Neural progenitor cell (in vitro differentiated cells): Measurements from ENCODE around the gene WWTR1. TPM values are rescaled to one million over a fixed set of nuclear protein-coding genes. Genes with fewer than 3 reads are reported as not detected.

ENCODE experiments used
- DNase-seq: peaks from one replicate; pipeline ENCODE4 v3.0.0-alpha.2; 2016; ENCODE audit warnings: low spot score
- H2AFZ ChIP-seq: fragments of 200-600 bp; sonication (generic); replicated peaks from 2 replicates; pipeline ENCODE4 v1.6.1; 2016; ENCODE audit warnings: antibody characterized with exemption
- H3F3A ChIP-seq: fragments of 200-600 bp; sonication (generic); 2 replicates; pipeline ENCODE4 v1.6.1; 2016; ENCODE audit warnings: antibody characterized with exemption, low read depth
- H3K27ac ChIP-seq: fragments of 200-600 bp; sonication (generic); 2 replicates; pipeline ENCODE4 v1.5.1; 2016; ENCODE audit warnings: mild to moderate bottlenecking
- H3K27me3 ChIP-seq: fragments of 200-600 bp; sonication (generic); 2 replicates; pipeline ENCODE4 v1.6.1; 2016; ENCODE audit warnings: mild to moderate bottlenecking, moderate library complexity
- H3K36me3 ChIP-seq: fragments of 200-600 bp; sonication (generic); 2 replicates; pipeline ENCODE4 v1.5.1; 2016
- H3K4me1 ChIP-seq: fragments of 200-600 bp; sonication (generic); 2 replicates; pipeline ENCODE4 v1.6.1; 2016; ENCODE audit warnings: mixed run types
- H3K4me2 ChIP-seq: fragments of 200-600 bp; sonication (generic); 2 replicates; pipeline ENCODE4 v1.6.1; 2016
- H3K4me3 ChIP-seq: fragments of 200-600 bp; sonication (generic); 2 replicates; pipeline ENCODE4 v1.5.1; 2016
- H3K79me2 ChIP-seq: fragments of 200-600 bp; sonication (generic); 2 replicates; pipeline ENCODE4 v1.6.1; 2016; ENCODE audit warnings: low read depth
- H3K9ac ChIP-seq: fragments of 200-600 bp; sonication (generic); 2 replicates; pipeline ENCODE4 v1.6.1; 2016
- H3K9me3 ChIP-seq: fragments of 200-600 bp; sonication (generic); 2 replicates; pipeline ENCODE4 v1.5.1; 2016; ENCODE audit warnings: low read depth
- H4K20me1 ChIP-seq: fragments of 200-600 bp; sonication (generic); 2 replicates; pipeline ENCODE4 v1.6.1; 2016; ENCODE audit warnings: low read depth
- H3K27ac Mint-ChIP-seq: 3 replicates; pipeline ENCODE4 v1.8.0; 2021; ENCODE audit warnings: mixed read lengths
- H3K27me3 Mint-ChIP-seq: 2 replicates; pipeline ENCODE4 v1.8.0; 2022; ENCODE audit warnings: low read depth, mild to moderate bottlenecking, inconsistent platforms, moderate library complexity, mixed read lengths; ENCODE audit not compliant: insufficient read depth
- H3K36me3 Mint-ChIP-seq: 3 replicates; pipeline ENCODE4 v1.8.0; 2021; ENCODE audit warnings: mixed read lengths
- H3K4me1 Mint-ChIP-seq: 3 replicates; pipeline ENCODE4 v1.8.0; 2021; ENCODE audit warnings: mixed read lengths
- H3K4me3 Mint-ChIP-seq: 3 replicates; pipeline ENCODE4 v1.8.0; 2021; ENCODE audit warnings: mild to moderate bottlenecking, moderate library complexity, mixed read lengths
- H3K9me3 Mint-ChIP-seq: 3 replicates; pipeline ENCODE4 v1.8.0; 2020; ENCODE audit warnings: mixed read lengths
- CTCF ChIP-seq: fragments of 200-600 bp; sonication (generic); IDR thresholded peaks from 2 replicates; pipeline ENCODE4 v1.5.1; 2017; ENCODE audit warnings: antibody characterized with exemption, mild to moderate bottlenecking
- EZH2 ChIP-seq: fragments of 200-600 bp; sonication (generic); IDR thresholded peaks from 2 replicates; pipeline ENCODE4 v1.6.1; 2017; ENCODE audit warnings: antibody characterized with exemption, mild to moderate bottlenecking, moderate library complexity
- EZH2phosphoT487 ChIP-seq: fragments of 200-600 bp; sonication (generic); IDR thresholded peaks from 2 replicates; pipeline ENCODE4 v1.6.1; 2017; ENCODE audit warnings: antibody characterized with exemption
- total RNA-seq: library from RNA; depleted of rRNA; stranded (reverse); fragments of >200 nt; gene quantifications from 2 replicates; pipeline ENCODE4 v1.2.3, GENCODE V29; 2015; ENCODE audit warnings: low replicate concordance

The WWTR1 gene
- total RNA-seq, 1 donor from 2014 or later: 13.9 TPM

- H3K36me3 ChIP-seq: no peaks in the 10 kb centered on the region
- H3K4me3 ChIP-seq: no peak overlapping the region
- Mint-ChIP-seq H3K9me3 (no peaks in the 10 kb centered on the region), H3K27me3 (no peaks in the 10 kb centered on the region), H3K4me1 (peaks cover 53% of the 10 kb centered on the region), H3K27ac (no peak overlapping the region), H3K36me3 (no peaks in the 10 kb centered on the region), H3K4me3 (no peak overlapping the region)
- TF ChIP-seq EZH2 (no peak), CTCF (no peak), EZH2phosphoT487 (no peak)
- H3K9ac ChIP-seq: no peak overlapping the region
- no peaks in the 10 kb centered on the region for H4K20me1 ChIP-seq
- no peak overlapping the region for H3K4me2 ChIP-seq
- no peak overlapping the region for H3K27ac ChIP-seq
- no peaks in the 10 kb centered on the region for H3K9me3 ChIP-seq
- no peaks in the 10 kb centered on the region for H3K79me2 ChIP-seq
- H2AFZ ChIP-seq: no peak overlapping the region
- H3K27me3 ChIP-seq: no peaks in the 10 kb centered on the region
- H3F3A ChIP-seq: peaks cover 11% of the 10 kb centered on the region
- DNase-seq: no peak
- H3K4me1 ChIP-seq: peaks cover 36% of the 10 kb centered on the region
Observed at GRCh38 chr3:149583921-149584635, 73.7 kb downstream of the WWTR1 start.

DNA sequence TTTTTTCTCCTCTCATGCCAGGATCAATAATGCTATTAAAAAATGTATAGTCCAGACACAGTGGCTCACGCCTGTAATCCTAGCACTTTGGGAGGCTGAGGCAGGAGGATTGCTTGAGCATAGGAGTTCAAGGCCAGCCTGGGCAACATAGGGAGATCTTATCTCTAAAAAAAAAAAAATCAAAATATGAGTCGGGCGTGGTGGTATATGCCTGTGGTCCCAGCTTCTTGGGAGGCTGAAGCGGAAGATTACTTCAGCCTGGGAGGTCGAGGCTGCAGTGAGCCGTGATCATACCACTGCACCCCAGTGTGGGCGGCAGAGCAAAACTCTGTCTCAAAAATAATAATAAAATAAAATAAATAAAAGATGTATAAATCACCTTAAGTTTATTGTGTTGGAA, 75.4 kb downstream of the WWTR1 start:
- H3K4me1 Mint-ChIP-seq: peaks cover 52% of the 10 kb centered on the region
- Histone ChIP-seq H3K27me3 (no peaks in the 10 kb centered on the region), H4K20me1 (no peaks in the 10 kb centered on the region), H3F3A (peaks cover 11% of the 10 kb centered on the region), H3K4me2 (no peak overlapping the region), H3K9ac (no peak overlapping the region), H3K4me3 (no peak overlapping the region), H3K79me2 (no peaks in the 10 kb centered on the region), H3K36me3 (no peaks in the 10 kb centered on the region), H2AFZ (no peak overlapping the region), H3K27ac (no peak overlapping the region), H3K4me1 (peaks cover 34% of the 10 kb centered on the region), H3K9me3 (no peaks in the 10 kb centered on the region)
- no peak for DNase-seq
- H3K9me3 Mint-ChIP-seq: no peaks in the 10 kb centered on the region
- TF ChIP-seq EZH2 (no peak), CTCF (no peak)
- H3K4me3 Mint-ChIP-seq: no peak overlapping the region
- no peaks in the 10 kb centered on the region for H3K27me3 Mint-ChIP-seq
- peaks cover 3% of the 10 kb centered on the region for H3K36me3 Mint-ChIP-seq
- no peak overlapping the region for H3K27ac Mint-ChIP-seq

DNA sequence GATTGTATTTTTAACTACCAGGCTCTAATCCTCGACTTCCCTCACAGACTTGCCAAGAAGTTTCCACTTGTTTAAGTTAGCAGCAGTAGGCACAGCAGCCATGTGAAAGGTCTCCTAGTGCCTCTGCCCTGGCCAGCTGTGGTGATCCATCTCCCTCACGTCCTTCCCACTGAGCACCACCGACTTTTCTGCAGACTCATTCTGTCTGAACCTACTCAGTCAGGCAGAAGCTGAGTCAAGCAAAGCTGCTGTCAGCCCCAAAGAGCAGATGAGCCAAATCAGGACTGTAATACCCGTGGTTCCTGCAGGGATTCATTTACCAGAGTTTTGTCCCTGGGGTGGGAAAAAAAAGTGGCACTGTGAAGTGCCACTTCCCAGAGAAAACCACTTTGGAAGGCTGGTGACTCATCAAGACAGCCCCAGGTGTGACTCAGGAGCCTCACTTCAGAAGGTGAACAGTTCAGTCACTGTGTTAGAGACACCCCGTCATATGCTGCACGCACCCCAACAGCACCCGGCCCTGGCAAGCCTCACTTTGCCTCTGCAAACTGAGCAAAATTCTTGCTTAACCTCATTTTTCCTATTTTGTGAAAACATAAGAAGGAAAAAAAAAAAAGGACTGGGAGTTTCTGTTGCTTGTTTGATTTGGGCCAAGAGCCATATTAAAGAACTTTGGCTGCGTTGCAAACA, 76.0 kb downstream of the WWTR1 start:
- Histone ChIP-seq H2AFZ (no peak overlapping the region), H3F3A (peaks cover 11% of the 10 kb centered on the region), H3K79me2 (no peaks in the 10 kb centered on the region), H4K20me1 (no peaks in the 10 kb centered on the region), H3K36me3 (no peaks in the 10 kb centered on the region), H3K27me3 (no peaks in the 10 kb centered on the region), H3K9me3 (no peaks in the 10 kb centered on the region), H3K4me3 (no peak overlapping the region), H3K4me1 (peaks cover 37% of the 10 kb centered on the region), H3K27ac (peak overlapping the region; percentile 25), H3K9ac (no peak overlapping the region), H3K4me2 (peak overlapping the region; percentile 11)
- DNase-seq: peak; percentile 44
- peaks cover 3% of the 10 kb centered on the region for H3K36me3 Mint-ChIP-seq
- TF ChIP-seq EZH2: no peak
- no peak for TF ChIP-seq EZH2phosphoT487
- TF ChIP-seq CTCF: no peak
- peaks cover 50% of the 10 kb centered on the region for H3K4me1 Mint-ChIP-seq
- no peaks in the 10 kb centered on the region for H3K27me3 Mint-ChIP-seq
- peak overlapping the region; percentile 9 for H3K27ac Mint-ChIP-seq
- H3K4me3 Mint-ChIP-seq: peak overlapping the region; percentile 12
- no peaks in the 10 kb centered on the region for H3K9me3 Mint-ChIP-seq
